ENCODE results near the gene ELMO1. TPM values are rescaled to one million over a fixed set of nuclear protein-coding genes. Genes with fewer than 3 reads are reported as not detected.

The ELMO1 gene
- total and polyA plus RNA-seq, 2 experiments from 2014 or later, result 19.7 to 28.7 TPM

- Histone ChIP-seq H3K9me2 (replicated peaks; ENCODE audit: insufficient read depth) (no peaks in the 10 kb centered on the region), H3K4me1 (ENCODE audit: insufficient read depth) (no peaks in the 10 kb centered on the region), H3K27me3 (no peaks in the 10 kb centered on the region), H3K4me2 (no peak overlapping the region), H3K27ac (peak overlapping the region; percentile 4), H3K4me3 (no peak overlapping the region), H3K36me3 (replicated peaks; ENCODE audit: insufficient read depth, low read depth) (no peaks in the 10 kb centered on the region), H2AFZ (no peak overlapping the region), H3K9me3 (ENCODE audit: low read depth) (no peaks in the 10 kb centered on the region), H4K20me1 (ENCODE audit: insufficient read depth, poor library complexity, severe bottlenecking) (no peaks in the 10 kb centered on the region), H3K79me2 (no peaks in the 10 kb centered on the region)
- 85% methylated on average over 3 of the region's 3 CpGs for WGBS (ENCODE audit: low lambda C conversion rate, missing lambda C conversion rate)
- TF ChIP-seq, protein P1, sequence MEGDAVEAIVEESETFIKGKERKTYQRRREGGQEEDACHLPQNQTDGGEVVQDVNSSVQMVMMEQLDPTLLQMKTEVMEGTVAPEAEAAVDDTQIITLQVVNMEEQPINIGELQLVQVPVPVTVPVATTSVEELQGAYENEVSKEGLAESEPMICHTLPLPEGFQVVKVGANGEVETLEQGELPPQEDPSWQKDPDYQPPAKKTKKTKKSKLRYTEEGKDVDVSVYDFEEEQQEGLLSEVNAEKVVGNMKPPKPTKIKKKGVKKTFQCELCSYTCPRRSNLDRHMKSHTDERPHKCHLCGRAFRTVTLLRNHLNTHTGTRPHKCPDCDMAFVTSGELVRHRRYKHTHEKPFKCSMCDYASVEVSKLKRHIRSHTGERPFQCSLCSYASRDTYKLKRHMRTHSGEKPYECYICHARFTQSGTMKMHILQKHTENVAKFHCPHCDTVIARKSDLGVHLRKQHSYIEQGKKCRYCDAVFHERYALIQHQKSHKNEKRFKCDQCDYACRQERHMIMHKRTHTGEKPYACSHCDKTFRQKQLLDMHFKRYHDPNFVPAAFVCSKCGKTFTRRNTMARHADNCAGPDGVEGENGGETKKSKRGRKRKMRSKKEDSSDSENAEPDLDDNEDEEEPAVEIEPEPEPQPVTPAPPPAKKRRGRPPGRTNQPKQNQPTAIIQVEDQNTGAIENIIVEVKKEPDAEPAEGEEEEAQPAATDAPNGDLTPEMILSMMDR (IDR thresholded peaks at IDR 0.05; ENCODE audit: poor library complexity), result no peak
- TF ChIP-seq EZH2 (IDR thresholded peaks at IDR 0.05; ENCODE audit: borderline replicate concordance) (no peak), EZH2phosphoT487 (IDR thresholded peaks at IDR 0.05; ENCODE audit: low read depth, severe bottlenecking, unreplicated experiment) (no peak)
- no peak for DNase-seq (ENCODE audit: low spot score)
These were observed 491.0 kb downstream of the ELMO1 start for GRCh38 chr7:36957620-36958019.

GRCh38 chr7:36956814-36957213 is 491.9 kb downstream of the ELMO1 start:
- H3K36me3 ChIP-seq (replicated peaks; ENCODE audit: insufficient read depth, low read depth), result no peaks in the 10 kb centered on the region
- no peaks in the 10 kb centered on the region for H4K20me1 ChIP-seq (ENCODE audit: insufficient read depth, poor library complexity, severe bottlenecking)
- H3K27me3 ChIP-seq, result no peaks in the 10 kb centered on the region
- no peak overlapping the region for H3K4me2 ChIP-seq
- H3K79me2 ChIP-seq, result no peaks in the 10 kb centered on the region
- 97% methylated on average over 6 of the region's 6 CpGs for WGBS (ENCODE audit: low lambda C conversion rate, missing lambda C conversion rate)
- no peak overlapping the region for H3K27ac ChIP-seq
- H3K9me3 ChIP-seq (ENCODE audit: low read depth), result no peaks in the 10 kb centered on the region
- DNase-seq (ENCODE audit: low spot score), result no peak
- no peak overlapping the region for H2AFZ ChIP-seq
- no peak overlapping the region for H3K4me3 ChIP-seq
- TF ChIP-seq EZH2 (IDR thresholded peaks at IDR 0.05; ENCODE audit: borderline replicate concordance) (no peak), EZH2phosphoT487 (IDR thresholded peaks at IDR 0.05; ENCODE audit: low read depth, severe bottlenecking, unreplicated experiment) (no peak)
- TF ChIP-seq, protein P1 (IDR thresholded peaks at IDR 0.05; ENCODE audit: poor library complexity), result no peak
- no peaks in the 10 kb centered on the region for H3K4me1 ChIP-seq (ENCODE audit: insufficient read depth)
- H3K9me2 ChIP-seq (replicated peaks; ENCODE audit: insufficient read depth), result no peaks in the 10 kb centered on the region

DNA sequence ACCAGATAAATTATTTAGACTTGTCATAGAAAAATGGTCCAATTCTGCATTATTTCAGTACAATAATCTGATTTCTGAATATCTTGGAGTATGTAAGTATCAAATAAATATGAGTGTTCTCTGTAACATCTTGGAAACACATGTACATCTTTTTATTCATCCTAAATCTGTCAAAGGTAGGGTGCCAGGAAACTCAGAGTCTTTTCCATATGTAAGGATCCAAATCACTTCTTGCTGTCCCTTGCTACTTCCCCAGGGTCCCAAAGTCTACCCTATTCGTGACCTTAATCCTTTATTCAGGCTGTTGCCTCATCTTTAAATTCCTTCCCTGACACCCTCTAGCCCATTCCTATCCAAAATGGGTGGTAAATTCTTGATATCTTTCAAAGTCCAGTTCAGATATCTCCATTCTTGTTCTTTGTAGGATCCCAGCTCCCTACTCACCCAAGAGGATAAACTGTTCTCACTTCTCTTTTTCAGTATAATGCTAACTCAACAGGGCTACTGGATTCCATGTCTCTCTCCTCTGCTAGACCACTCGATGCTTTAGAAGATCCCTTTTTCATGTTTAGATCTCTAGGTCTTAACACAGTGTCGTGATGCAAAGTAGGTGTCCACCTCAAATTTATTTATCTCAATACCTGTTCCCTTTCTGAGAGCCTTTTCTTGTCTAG is 493.1 kb downstream of the ELMO1 start:
- no peak for DNase-seq (ENCODE audit: low spot score)
- no peak overlapping the region for H2AFZ ChIP-seq
- no peaks in the 10 kb centered on the region for H3K79me2 ChIP-seq
- H3K9me2 ChIP-seq (replicated peaks; ENCODE audit: insufficient read depth), result no peaks in the 10 kb centered on the region
- H4K20me1 ChIP-seq (ENCODE audit: insufficient read depth, poor library complexity, severe bottlenecking), result no peaks in the 10 kb centered on the region
- no peak overlapping the region for H3K27ac ChIP-seq
- no peaks in the 10 kb centered on the region for H3K4me1 ChIP-seq (ENCODE audit: insufficient read depth)
- H3K4me2 ChIP-seq, result no peak overlapping the region
- H3K9me3 ChIP-seq (ENCODE audit: low read depth), result no peaks in the 10 kb centered on the region
- WGBS (ENCODE audit: low lambda C conversion rate, missing lambda C conversion rate), result 92% methylated on average over 3 of the region's 3 CpGs
- no peaks in the 10 kb centered on the region for H3K27me3 ChIP-seq
- TF ChIP-seq EZH2phosphoT487 (IDR thresholded peaks at IDR 0.05; ENCODE audit: low read depth, severe bottlenecking, unreplicated experiment) (no peak), EZH2 (IDR thresholded peaks at IDR 0.05; ENCODE audit: borderline replicate concordance) (no peak)
- TF ChIP-seq, protein P1 (IDR thresholded peaks at IDR 0.05; ENCODE audit: poor library complexity), result no peak
- no peak overlapping the region for H3K4me3 ChIP-seq
- no peaks in the 10 kb centered on the region for H3K36me3 ChIP-seq (replicated peaks; ENCODE audit: insufficient read depth, low read depth)

Data from hepatocyte (in vitro differentiated cells).